ENCODE data around the gene CACNA1H. TPM values are rescaled to one million over a fixed set of nuclear protein-coding genes. Genes with fewer than 3 reads are reported as not detected.

The CACNA1H gene
- total RNA-seq, 4 donors from 2014 or later = 6.8 to 94.5 (median 27.6) TPM

- no peak overlapping the region for H3K4me3 ChIP-seq
- no peak for TF ChIP-seq POLR2A (IDR thresholded peaks at IDR 0.05)
- TF ChIP-seq CTCF (IDR thresholded peaks at IDR 0.05) = no peak
- H3K9me3 ChIP-seq = no peaks in the 10 kb centered on the region
- H3K4me1 ChIP-seq = peaks cover 11 to 29% of the 10 kb centered on the region in 2 donors
- intact Hi-C loops (cut with DNase I; ENCODE audit: low total_unique reads) = no loop called here
- H3K27ac ChIP-seq = peak overlapping the region; percentile 83 to 97
- no peaks in the 10 kb centered on the region for H3K36me3 ChIP-seq
- DNase-seq = no peak
- H3K27me3 ChIP-seq = no peaks in the 10 kb centered on the region
Measured at GRCh38 chr16:1171001-1171400, 18.1 kb downstream of the CACNA1H start.

- Histone ChIP-seq H3K4me1 (peaks cover 11 to 29% of the 10 kb centered on the region in 2 donors), H3K27ac (peak overlapping the region; percentile 83 to 97), H3K36me3 (no peaks in the 10 kb centered on the region), H3K4me3 (no peak overlapping the region), H3K9me3 (no peaks in the 10 kb centered on the region), H3K27me3 (no peaks in the 10 kb centered on the region)
- peak in 1 of 2 donors; percentile 65 for DNase-seq
- TF ChIP-seq CTCF (IDR thresholded peaks at IDR 0.05) (no peak), POLR2A (IDR thresholded peaks at IDR 0.05) (no peak)
- intact Hi-C loops (cut with DNase I; ENCODE audit: low total_unique reads) = no loop called here
Measured at GRCh38 chr16:1171854-1172428, 19.0 kb downstream of the CACNA1H start.

DNA sequence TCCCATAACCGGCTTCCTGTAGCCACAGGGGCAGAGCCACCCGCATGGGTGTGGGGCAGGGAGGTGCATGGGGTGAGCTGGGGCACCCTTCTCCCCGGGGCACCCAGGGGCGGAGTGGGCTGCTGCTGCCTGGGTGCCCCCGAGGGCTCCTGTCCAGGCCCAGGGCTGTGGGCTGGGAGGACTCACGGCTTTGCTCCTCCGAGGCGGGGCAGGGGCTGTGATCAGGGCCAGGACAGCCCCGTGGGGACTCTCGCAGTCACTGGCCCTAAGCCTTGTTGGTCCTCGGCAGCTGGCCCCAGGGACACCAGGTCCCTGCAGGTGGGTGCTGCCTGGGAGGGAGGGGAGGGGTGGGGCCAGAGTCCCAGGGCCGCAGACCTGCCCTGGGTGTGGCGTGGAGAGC is 19.7 kb downstream of the CACNA1H start:
- no peaks in the 10 kb centered on the region for H3K27me3 ChIP-seq
- intact Hi-C loops (cut with DNase I; ENCODE audit: low total_unique reads) = no loop called here

GRCh38 chr16:1173788-1174451 is 21.0 kb downstream of the CACNA1H start:
- no peak for TF ChIP-seq POLR2A (IDR thresholded peaks at IDR 0.05)
- TF ChIP-seq CTCF (IDR thresholded peaks at IDR 0.05) = no peak
- Histone ChIP-seq H3K36me3 (no peaks in the 10 kb centered on the region), H3K27ac (peak overlapping the region; percentile 38 to 97), H3K9me3 (no peaks in the 10 kb centered on the region), H3K4me3 (no peak overlapping the region), H3K27me3 (no peaks in the 10 kb centered on the region), H3K4me1 (peaks cover 7 to 20% of the 10 kb centered on the region in 2 donors)
- no peak for DNase-seq
- intact Hi-C loops (cut with DNase I; ENCODE audit: low total_unique reads) = no loop called here

More for the DNA sequence above, 19.7 kb downstream of the CACNA1H start:
- no peaks in the 10 kb centered on the region for H3K36me3 ChIP-seq
- DNase-seq = no peak
- H3K9me3 ChIP-seq = no peaks in the 10 kb centered on the region
- H3K4me3 ChIP-seq = no peak overlapping the region
- H3K27ac ChIP-seq = peak overlapping the region; percentile 83 to 97
- TF ChIP-seq POLR2A (IDR thresholded peaks at IDR 0.05) (no peak), CTCF (IDR thresholded peaks at IDR 0.05) (no peak)
- peaks cover 11 to 27% of the 10 kb centered on the region in 2 donors for H3K4me1 ChIP-seq

Data from uterus (tissue), 4 donors.